ENCODE measurements around the gene DNAJC6.
"Not testable (repeated sequence)": the region's sequence is repeated elsewhere in the genome, so short reads cannot be mapped to it uniquely, and the experiment has no call there.

DNAJC6 gene

GRCh38 chr1:65309304-65310077 lies at the start of gene DNAJC6:
TSS of gene DNAJC6 (plus strand) at chr1:65309543. CDS start at chr1:65309746, 203 bp downstream.
- no peak for DNase-seq

- no peak for DNase-seq
Measured at GRCh38 chr1:65259816-65260215, 49.5 kb upstream of the DNAJC6 start.

- no peak for DNase-seq
Measured at GRCh38 chr1:65260851-65261473, 48.4 kb upstream of the DNAJC6 start.

GRCh38 chr1:65263286-65263685 lies 46.1 kb upstream of the DNAJC6 start:
- no peak for DNase-seq

- no peak for DNase-seq
Measured at GRCh38 chr1:65264197-65264929, 45.0 kb upstream of the DNAJC6 start.

- no peak for DNase-seq
Measured at GRCh38 chr1:65265296-65265650, 44.1 kb upstream of the DNAJC6 start.

- no peak for DNase-seq
Measured at GRCh38 chr1:65265651-65266351, 43.5 kb upstream of the DNAJC6 start.

GRCh38 chr1:65266476-65266875 lies 42.9 kb upstream of the DNAJC6 start:
- DNase-seq: no peak

GRCh38 chr1:65267271-65267670 lies 42.1 kb upstream of the DNAJC6 start:
- no peak for DNase-seq

GRCh38 chr1:65267683-65268082 lies 41.7 kb upstream of the DNAJC6 start:
- no peak for DNase-seq

GRCh38 chr1:65269612-65270011 lies 39.7 kb upstream of the DNAJC6 start:
- DNase-seq: no peak

- no peak for DNase-seq
Measured at GRCh38 chr1:65276197-65276939, 33.0 kb upstream of the DNAJC6 start.

- DNase-seq: no peak
Measured at GRCh38 chr1:65277605-65278347, 31.6 kb upstream of the DNAJC6 start.

GRCh38 chr1:65278376-65279069 lies 30.8 kb upstream of the DNAJC6 start:
- no peak for DNase-seq

GRCh38 chr1:65279070-65279779 lies 30.1 kb upstream of the DNAJC6 start:
- DNase-seq: no peak

GRCh38 chr1:65281846-65282245 lies 27.5 kb upstream of the DNAJC6 start:
- no peak for DNase-seq

GRCh38 chr1:65284229-65284628 lies 25.1 kb upstream of the DNAJC6 start:
- no peak for DNase-seq

- no peak for DNase-seq
Measured at GRCh38 chr1:65289449-65289848, 19.9 kb upstream of the DNAJC6 start.

- not testable (repeated sequence) for DNase-seq
Measured at GRCh38 chr1:65291818-65292217, 17.5 kb upstream of the DNAJC6 start.

- no peak for DNase-seq
Measured at GRCh38 chr1:65292861-65293593, 16.3 kb upstream of the DNAJC6 start.
